Epithelial cell of proximal tubule (primary cell): Measurements from ENCODE around the gene COQ2. TPM values are rescaled to one million over a fixed set of nuclear protein-coding genes. Genes with fewer than 3 reads are reported as not detected.
A peak's percentile ranks its signal among the peaks of the same experiment; 100 is the strongest.
"Not testable (repeated sequence)": the region's sequence is repeated elsewhere in the genome, so short reads cannot be mapped to it uniquely, and the experiment has no call there.

Experiments used
- DNase-seq: peaks from one replicate; pipeline ENCODE4 v3.0.0-alpha.2; 2011; ENCODE audit warnings: low read depth
- H3K4me3 ChIP-seq: 2 replicates; pipeline ENCODE4 v1.5.1; 2011; ENCODE audit warnings: low read depth, mild to moderate bottlenecking, low read length
- total RNA-seq: library from RNA; depleted of rRNA; stranded (reverse); fragments of >200 nt; gene quantifications from 2 replicates; pipeline ENCODE4 v1.2.3, GENCODE V29; 2015
- TF ChIP-seq, protein P1 (sequence below): conservative IDR thresholded peaks from 2 replicates; pipeline ENCODE4 v1.5.1; 2012; ENCODE audit warnings: low read depth, mild to moderate bottlenecking, low read length

COQ2 gene
- total RNA-seq, 1 donor from 2014 or later, result 28.8 TPM

DNA sequence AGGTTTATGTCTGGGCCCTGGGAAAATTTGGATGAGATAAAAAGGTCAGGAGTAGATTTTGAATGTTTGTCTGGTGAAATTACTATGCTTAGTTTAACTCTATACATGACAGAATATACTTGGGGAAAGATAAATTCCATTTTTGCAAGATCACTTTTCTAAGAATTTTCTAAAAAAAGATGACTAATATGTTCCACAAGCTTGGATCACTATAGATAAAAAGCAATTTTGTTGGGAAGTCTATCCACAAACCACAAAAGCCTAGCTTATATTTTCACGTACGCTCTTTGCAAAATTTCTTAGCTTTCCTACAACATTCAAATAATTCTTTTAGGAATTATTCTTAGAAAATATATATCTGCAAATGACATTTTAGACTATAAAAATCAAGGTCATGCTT is 20.6 kb upstream of the COQ2 start:
- TF ChIP-seq, protein P1, sequence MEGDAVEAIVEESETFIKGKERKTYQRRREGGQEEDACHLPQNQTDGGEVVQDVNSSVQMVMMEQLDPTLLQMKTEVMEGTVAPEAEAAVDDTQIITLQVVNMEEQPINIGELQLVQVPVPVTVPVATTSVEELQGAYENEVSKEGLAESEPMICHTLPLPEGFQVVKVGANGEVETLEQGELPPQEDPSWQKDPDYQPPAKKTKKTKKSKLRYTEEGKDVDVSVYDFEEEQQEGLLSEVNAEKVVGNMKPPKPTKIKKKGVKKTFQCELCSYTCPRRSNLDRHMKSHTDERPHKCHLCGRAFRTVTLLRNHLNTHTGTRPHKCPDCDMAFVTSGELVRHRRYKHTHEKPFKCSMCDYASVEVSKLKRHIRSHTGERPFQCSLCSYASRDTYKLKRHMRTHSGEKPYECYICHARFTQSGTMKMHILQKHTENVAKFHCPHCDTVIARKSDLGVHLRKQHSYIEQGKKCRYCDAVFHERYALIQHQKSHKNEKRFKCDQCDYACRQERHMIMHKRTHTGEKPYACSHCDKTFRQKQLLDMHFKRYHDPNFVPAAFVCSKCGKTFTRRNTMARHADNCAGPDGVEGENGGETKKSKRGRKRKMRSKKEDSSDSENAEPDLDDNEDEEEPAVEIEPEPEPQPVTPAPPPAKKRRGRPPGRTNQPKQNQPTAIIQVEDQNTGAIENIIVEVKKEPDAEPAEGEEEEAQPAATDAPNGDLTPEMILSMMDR, result no peak
- no peak for DNase-seq
- no peak overlapping the region for H3K4me3 ChIP-seq

DNA sequence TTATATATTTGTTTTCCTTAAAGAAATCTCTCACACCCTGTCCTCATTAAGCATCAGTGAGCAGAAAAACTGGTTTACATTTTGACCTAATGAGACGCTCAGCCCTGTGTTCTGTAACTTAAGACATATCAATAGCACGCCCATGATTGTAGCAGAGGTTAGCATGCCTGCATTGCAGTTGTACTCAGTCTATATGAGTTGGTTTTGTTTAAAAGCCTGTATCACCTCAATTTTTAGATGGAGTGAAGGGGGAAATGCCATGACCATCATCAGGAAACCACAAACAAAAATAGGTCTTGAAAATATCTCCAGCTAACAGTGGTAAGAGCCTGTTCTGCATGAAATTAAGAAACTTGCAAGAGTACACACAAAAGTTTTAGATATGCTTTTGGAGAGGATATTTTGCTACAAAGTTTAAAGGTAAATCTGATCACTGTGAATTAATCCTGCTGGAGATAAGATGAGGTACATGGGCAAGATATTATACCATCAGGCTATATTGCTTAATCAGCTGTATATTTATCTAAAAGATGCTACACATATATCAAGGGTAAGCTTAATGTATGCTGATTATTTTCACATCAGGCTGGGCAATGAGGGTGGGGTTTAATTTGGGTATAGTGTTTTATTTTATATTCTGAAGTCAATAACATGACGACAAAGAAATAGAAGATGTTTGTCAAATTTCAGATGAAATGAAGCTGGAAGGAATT is 13.1 kb upstream of the COQ2 start:
- H3K4me3 ChIP-seq, result no peak overlapping the region
- no peak for DNase-seq
- TF ChIP-seq, protein P1, result no peak

DNA sequence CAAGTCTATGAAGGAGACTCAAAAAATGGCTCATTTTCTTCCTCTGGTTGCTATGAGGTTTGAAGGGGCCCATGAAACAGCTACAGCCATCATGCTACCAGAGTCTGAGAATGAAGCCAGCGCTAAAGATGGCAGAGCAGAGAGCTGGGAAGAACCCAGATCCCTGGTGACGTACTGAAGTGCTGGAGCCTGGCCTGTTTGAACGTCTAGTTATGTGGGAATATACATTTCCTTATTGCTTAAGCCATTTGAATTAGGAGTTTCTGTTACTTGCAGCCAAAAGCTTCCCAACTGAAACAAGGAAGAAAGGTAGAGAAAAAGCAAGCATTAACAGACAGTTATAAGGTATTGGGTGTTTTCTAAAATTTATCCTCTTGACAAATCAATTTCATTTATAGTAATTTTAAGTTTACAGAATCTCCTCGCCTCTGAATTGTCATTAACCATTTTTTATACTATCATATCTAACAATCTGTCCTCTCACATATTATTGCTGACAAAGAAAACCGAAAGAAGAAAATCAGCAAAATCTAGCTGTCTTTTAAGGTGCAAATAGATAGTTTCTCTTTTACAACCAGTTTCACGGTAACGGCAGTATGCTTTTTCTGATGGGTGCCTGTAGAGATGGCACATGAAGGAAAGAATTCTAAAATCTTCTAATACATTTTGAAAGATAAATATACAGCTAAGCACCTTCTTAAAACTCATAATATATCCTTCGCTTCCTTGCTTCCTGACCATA is 8.9 kb upstream of the COQ2 start:
- TF ChIP-seq, protein P1, result no peak
- no peak for DNase-seq
- H3K4me3 ChIP-seq, result no peak overlapping the region

DNA sequence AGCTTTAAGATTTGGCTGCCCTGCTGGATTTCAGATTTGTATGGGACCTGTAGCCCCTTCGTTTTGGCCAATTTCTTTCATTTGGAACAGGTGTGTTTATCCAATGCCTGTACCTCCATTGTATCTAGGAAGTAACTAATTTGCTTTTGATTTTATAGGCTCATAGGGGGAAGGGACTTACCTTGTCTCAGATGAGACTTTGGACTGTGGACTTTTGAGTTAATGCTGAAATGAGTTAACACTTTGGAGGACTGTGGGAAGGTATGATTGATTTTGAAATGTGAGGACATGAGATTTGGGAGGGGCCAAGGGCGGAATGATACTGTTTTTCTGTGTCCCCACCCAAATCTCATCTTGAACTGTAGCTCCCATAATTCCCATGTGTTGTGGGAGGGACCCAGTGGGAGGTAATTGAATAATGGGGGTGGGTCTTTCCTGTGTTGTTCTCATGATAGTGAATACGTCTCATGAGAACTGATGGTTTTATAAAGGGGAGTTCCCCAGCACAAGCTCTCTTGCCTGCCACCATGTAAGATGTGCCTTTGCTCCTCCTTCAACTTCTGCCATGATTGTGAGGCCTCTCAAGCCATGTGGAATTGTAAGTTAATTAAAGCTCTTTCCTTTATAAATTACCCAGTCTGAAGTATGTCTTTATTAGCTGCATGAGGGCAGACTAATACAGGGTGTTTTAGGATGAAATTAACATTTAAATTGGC is 5.6 kb upstream of the COQ2 start:
- not testable (repeated sequence) for DNase-seq, H3K4me3 ChIP-seq

DNA sequence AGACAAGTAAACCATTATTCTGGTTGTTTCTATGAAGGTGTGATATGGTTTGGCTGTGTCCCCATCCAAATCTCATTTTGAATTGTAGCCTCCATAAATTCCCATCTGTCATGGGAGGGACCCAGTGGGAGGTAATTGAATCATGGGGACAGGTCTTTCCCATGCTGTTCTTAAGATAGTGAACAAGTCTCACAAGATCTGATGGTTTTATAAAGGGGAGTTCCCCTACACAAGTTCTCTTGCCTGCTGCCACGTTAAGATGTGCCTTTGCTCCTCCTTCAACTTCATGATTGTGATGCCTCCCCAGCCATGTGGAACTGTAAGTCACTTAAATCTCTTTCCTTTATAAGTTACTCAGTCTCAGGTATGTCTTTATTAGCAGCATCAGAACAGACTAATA is 3.8 kb upstream of the COQ2 start:
- not testable (repeated sequence) for H3K4me3 ChIP-seq, DNase-seq

DNA sequence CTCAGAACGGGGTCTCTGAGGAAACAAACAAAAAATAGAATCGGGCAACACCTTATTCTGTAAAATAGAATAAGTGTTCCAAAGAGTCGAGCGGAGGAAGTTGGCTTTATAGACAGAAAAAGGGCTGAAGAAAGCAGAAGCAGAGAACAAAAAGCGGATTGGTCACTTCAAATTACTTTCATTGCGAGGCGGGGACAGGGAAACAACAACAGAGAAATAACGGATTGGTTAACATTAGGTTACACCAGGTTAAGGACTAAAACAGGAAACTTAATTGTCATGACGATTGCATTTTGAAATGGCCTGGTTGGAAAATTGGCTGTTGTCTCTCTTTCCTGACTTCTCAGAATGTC is 433 bp upstream of the COQ2 start:
- peak; percentile 41 for DNase-seq
- TF ChIP-seq, protein P1, result no peak
- peak overlapping the region; percentile 75 for H3K4me3 ChIP-seq

DNA sequence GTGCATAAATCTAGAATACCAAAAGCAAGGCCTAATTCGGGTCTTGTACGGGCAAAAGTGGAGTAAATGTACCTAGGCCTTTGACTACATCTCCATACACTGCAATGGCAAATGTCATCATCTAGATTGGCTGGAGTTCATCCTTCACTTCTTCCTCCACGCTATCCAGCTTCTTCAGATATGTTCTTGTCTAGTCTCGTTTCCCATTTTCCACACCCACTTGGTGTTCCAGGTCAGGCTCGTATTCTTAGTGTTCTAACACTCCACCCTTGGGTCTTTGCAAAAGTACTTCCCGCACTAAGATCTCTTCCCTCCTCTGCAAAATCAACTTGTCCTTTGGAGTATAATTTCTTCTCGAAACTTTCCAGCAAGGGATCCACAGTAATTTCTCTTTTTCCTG is 1.4 kb downstream of the COQ2 start:
- H3K4me3 ChIP-seq, result peak overlapping the region; percentile 75
- DNase-seq, result no peak

More for the DNA sequence above, 1.4 kb downstream of the COQ2 start:
- TF ChIP-seq, protein P1, result no peak
